ENCODE data around the gene EDN2. TPM values are rescaled to one million over a fixed set of nuclear protein-coding genes. Genes with fewer than 3 reads are reported as not detected.

Gene EDN2
- total RNA-seq, 1 donor from 2014 or later, result not detected

DNA sequence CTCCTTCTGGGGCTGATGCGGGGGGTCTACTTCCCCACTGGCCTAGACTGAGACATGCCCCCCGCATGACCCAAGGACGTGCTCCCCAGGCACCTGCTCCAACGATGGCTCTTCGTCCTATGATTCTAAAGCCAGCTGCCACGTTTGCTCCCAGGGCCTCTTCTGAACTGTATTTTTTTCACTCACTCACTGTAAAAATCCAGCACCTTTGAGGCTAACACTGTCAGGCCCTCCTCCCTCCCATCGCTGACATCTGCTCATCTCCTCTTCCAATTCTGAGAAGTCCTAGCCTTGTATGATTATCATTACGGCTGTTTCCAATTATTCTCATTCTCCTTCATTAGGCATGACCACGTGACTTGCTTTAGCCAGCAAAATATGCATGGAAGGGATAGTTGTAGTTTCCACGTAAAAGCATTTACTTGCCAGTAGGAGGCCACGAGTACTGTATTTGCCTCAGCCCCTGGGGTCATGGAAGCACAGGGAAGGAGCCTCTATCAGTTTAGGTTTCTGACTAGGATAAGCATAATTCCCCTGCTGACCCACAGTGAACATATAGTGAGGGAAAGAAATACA is 19.1 kb upstream of the EDN2 start:
- peaks cover 31% of the 10 kb centered on the region for H3K4me1 Mint-ChIP-seq (ENCODE audit: low read depth, unreplicated experiment)
- H3K9me3 Mint-ChIP-seq (ENCODE audit: unreplicated experiment), result peaks cover 7% of the 10 kb centered on the region
- TF ChIP-seq, protein P1, sequence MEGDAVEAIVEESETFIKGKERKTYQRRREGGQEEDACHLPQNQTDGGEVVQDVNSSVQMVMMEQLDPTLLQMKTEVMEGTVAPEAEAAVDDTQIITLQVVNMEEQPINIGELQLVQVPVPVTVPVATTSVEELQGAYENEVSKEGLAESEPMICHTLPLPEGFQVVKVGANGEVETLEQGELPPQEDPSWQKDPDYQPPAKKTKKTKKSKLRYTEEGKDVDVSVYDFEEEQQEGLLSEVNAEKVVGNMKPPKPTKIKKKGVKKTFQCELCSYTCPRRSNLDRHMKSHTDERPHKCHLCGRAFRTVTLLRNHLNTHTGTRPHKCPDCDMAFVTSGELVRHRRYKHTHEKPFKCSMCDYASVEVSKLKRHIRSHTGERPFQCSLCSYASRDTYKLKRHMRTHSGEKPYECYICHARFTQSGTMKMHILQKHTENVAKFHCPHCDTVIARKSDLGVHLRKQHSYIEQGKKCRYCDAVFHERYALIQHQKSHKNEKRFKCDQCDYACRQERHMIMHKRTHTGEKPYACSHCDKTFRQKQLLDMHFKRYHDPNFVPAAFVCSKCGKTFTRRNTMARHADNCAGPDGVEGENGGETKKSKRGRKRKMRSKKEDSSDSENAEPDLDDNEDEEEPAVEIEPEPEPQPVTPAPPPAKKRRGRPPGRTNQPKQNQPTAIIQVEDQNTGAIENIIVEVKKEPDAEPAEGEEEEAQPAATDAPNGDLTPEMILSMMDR (IDR thresholded peaks at IDR 0.05; ENCODE audit: partially characterized antibody, unreplicated experiment), result peak; percentile 17
- peaks cover 7% of the 10 kb centered on the region for H3K27me3 Mint-ChIP-seq (ENCODE audit: unreplicated experiment)
- no peak overlapping the region for H3K4me3 Mint-ChIP-seq (ENCODE audit: unreplicated experiment)
- DNase-seq, result no peak
- H3K36me3 Mint-ChIP-seq (ENCODE audit: unreplicated experiment), result no peaks in the 10 kb centered on the region
- no peak overlapping the region for H3K27ac Mint-ChIP-seq (ENCODE audit: unreplicated experiment)

DNA sequence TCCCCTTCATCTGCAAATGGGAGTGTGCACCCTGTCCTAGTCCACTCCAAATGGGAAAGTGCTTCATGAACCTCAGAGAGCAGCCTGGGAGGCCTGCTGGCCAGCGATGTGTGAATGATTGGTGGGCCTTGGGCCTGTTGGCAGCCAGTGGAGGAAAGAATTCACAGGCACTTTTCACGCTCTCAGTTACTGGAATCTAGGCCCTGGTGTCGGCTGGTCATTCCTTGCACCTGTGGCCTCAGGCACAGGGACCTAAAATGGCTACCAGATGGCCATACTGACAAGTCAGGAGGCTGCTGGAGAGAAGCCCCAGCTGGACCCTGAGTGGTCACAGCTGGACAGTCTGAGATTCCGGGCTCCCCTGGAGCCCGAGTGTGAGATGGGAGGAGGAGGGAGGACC is 18.4 kb upstream of the EDN2 start:
- H3K27ac Mint-ChIP-seq (ENCODE audit: unreplicated experiment), result no peak overlapping the region
- H3K9me3 Mint-ChIP-seq (ENCODE audit: unreplicated experiment), result peaks cover 7% of the 10 kb centered on the region
- H3K36me3 Mint-ChIP-seq (ENCODE audit: unreplicated experiment), result no peaks in the 10 kb centered on the region
- peaks cover 26% of the 10 kb centered on the region for H3K4me1 Mint-ChIP-seq (ENCODE audit: low read depth, unreplicated experiment)
- H3K4me3 Mint-ChIP-seq (ENCODE audit: unreplicated experiment), result no peak overlapping the region
- peaks cover 10% of the 10 kb centered on the region for H3K27me3 Mint-ChIP-seq (ENCODE audit: unreplicated experiment)
- DNase-seq, result no peak
- TF ChIP-seq, protein P1 (IDR thresholded peaks at IDR 0.05; ENCODE audit: partially characterized antibody, unreplicated experiment), result no peak

DNA sequence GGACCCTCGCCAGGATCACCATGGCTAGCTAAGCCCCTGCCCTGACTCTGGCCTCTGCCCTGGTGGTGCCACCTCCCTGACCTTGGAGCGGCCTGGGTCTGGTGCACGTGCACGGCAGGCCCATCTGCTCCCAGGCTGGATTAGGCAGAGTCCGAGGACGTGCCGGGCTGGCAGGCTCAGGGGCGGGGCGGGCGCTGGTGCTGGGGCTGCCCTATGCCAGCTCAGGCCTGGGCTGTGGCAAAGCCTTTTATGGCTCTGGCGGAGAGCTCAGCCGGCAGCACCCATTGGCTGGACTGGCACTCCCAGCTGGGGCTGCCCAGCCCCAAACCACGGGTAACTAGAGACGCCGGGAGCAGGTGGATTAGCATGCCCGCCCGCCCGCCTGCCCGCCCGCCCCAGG is 17.1 kb upstream of the EDN2 start:
- Mint-ChIP-seq H3K27ac (ENCODE audit: unreplicated experiment) (no peak overlapping the region), H3K27me3 (ENCODE audit: unreplicated experiment) (peaks cover 13% of the 10 kb centered on the region), H3K9me3 (ENCODE audit: unreplicated experiment) (no peaks in the 10 kb centered on the region), H3K4me3 (ENCODE audit: unreplicated experiment) (no peak overlapping the region), H3K36me3 (ENCODE audit: unreplicated experiment) (no peaks in the 10 kb centered on the region), H3K4me1 (ENCODE audit: low read depth, unreplicated experiment) (peaks cover 20% of the 10 kb centered on the region)
- no peak for DNase-seq
- TF ChIP-seq, protein P1 (IDR thresholded peaks at IDR 0.05; ENCODE audit: partially characterized antibody, unreplicated experiment), result no peak

DNA sequence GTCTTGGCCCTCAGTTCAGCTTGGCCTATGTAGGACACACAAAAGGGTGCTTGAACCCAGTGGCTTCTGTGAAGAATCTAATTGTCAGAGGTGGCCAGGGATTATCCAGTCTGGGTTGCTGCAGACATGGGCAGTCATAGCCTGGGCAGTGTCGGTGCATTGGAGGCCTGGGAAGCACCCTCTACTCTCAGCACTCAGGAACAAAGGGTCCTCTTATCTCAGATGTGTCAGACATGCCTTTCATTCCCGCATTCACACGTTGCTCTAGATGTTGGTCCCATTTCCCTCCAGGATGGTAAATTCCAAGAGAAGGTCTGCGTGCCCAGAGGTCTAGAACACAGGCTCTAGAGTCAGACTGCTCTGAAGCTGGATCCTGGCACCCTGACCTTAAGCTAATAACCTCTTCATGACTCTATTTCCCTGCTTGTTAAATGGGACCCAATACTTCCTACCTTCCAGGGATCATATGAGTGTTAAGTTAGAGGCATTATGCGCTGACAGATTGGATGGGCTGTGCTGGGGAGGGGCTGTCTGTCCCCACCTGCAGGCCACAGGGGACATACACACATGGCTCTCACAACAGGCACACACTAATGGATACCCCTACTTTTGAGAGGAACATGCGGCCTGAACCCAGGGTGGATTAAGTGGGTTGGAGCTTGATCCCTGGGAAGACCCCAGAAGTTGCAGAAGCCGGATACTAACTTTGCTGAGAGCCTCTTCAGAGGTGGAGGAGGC is 16.5 kb upstream of the EDN2 start:
- H3K36me3 Mint-ChIP-seq (ENCODE audit: unreplicated experiment), result no peaks in the 10 kb centered on the region
- peaks cover 13% of the 10 kb centered on the region for H3K27me3 Mint-ChIP-seq (ENCODE audit: unreplicated experiment)
- no peaks in the 10 kb centered on the region for H3K9me3 Mint-ChIP-seq (ENCODE audit: unreplicated experiment)
- H3K4me1 Mint-ChIP-seq (ENCODE audit: low read depth, unreplicated experiment), result peaks cover 20% of the 10 kb centered on the region
- no peak for DNase-seq
- no peak overlapping the region for H3K4me3 Mint-ChIP-seq (ENCODE audit: unreplicated experiment)
- TF ChIP-seq, protein P1 (IDR thresholded peaks at IDR 0.05; ENCODE audit: partially characterized antibody, unreplicated experiment), result no peak
- H3K27ac Mint-ChIP-seq (ENCODE audit: unreplicated experiment), result no peak overlapping the region

DNA sequence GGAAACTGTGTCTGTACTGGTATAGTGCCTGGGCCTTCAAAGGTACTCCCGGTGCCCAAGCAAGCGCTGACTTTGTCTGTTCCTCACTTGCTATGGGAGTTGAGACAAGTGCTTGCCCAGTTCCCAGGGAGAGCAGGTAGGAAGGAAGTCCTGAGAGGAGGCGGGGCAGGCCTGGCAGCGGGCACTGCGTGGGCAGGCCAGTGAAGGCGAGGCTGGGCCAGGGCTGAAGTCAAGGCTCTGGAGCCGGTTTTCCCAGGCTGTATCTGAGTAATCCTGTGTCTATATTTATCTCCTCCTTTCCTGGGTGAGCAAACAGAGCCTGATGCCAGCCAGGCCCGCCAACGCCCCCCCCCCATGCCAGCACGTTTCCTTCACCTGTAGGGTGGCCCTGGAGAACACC is 15.9 kb upstream of the EDN2 start:
- Mint-ChIP-seq H3K27me3 (ENCODE audit: unreplicated experiment) (peaks cover 13% of the 10 kb centered on the region), H3K27ac (ENCODE audit: unreplicated experiment) (no peak overlapping the region), H3K36me3 (ENCODE audit: unreplicated experiment) (no peaks in the 10 kb centered on the region), H3K9me3 (ENCODE audit: unreplicated experiment) (no peaks in the 10 kb centered on the region), H3K4me1 (ENCODE audit: low read depth, unreplicated experiment) (peaks cover 20% of the 10 kb centered on the region), H3K4me3 (ENCODE audit: unreplicated experiment) (no peak overlapping the region)
- DNase-seq, result no peak
- TF ChIP-seq, protein P1 (IDR thresholded peaks at IDR 0.05; ENCODE audit: partially characterized antibody, unreplicated experiment), result no peak
